Fibroblast of skin of right biceps (primary cell): ENCODE measurements around the gene SARNP.
"Not testable (repeated sequence)": the region's sequence is repeated elsewhere in the genome, so short reads cannot be mapped to it uniquely, and the experiment has no call there.

ENCODE experiments used
- DNase-seq: peaks from one replicate; pipeline ENCODE4 v3.0.0-alpha.2; 2013

Gene SARNP

DNA sequence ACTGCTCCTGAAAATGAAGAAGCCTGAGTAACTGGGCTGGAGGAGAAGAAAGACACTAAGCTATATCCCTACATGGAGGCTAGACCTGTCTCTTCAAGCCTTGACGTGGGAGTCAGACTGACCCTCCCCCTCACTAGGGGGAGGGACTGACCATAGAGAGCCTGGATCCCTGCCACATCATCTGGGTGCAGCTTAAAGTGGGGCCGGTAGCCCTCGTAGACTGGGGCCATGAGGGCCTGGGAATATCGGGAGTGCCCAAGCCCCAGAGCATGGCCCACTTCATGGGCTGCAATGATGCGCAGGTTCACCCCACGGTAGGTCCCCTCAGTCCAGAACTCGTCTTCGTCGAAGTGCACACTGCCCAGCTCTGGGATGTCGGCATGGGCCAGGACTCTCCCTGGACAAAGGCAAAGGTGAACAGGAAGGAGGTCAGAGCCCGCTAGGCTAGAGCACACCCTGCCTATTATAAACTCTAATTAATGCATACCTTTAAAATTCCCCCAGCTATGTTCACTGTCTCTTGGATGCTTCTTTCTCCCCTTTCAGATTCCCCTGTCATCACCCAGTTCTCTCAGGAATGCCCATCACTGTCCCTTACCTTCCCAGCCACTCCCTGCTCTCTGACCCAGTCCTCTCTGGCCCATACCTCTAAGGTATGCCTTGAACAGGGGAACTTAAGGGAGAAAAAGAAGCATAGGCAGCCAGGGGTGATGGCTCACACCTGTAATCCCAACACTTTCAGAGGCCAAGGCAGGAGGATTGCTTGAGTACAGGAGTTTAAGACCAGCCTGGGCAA is 22.0 kb upstream of the SARNP start:
- DNase-seq = no peak

- no peak for DNase-seq
Observed at GRCh38 chr12:55838361-55838760, 20.8 kb upstream of the SARNP start.

- DNase-seq = not testable (repeated sequence)
Observed at GRCh38 chr12:55834400-55834799, 16.9 kb upstream of the SARNP start.

DNA sequence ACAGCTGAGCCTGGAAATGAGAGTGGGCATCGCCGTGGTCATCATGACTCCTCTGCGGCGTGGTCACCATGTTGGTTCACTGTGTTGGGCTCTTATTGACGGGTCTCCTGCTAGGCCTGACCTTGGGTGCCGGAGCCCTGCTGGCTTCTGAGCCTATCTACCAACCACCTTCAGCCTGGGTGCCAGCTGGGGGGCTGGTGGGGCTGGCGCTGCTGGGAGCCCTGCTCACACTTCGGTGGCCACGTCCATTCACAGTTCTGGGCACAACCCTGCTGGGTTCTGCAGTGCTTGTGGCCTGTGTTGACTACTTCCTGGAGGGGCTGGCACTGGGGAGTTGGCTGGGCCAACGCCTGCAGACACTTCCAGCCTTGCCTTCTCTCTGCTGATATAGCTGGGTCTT is 15.5 kb upstream of the SARNP start:
- no peak for DNase-seq

DNA sequence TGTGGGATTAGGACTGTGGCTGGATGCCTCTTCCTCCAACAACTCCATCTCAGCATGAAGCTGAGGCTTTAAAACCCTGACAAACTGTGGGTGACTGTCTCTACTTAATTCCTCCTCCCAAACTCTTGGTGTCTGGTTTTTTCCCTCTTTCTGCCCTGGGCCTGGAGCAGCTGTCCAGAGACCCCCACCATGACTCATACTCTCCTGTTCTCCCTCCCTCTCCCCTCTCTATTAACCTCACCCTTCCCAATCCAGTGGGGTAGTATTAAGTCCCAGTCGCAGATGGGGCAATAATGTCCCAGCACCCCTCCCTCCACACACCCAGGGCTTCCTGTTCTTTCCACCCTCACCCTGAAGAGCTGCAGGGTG is 13.9 kb upstream of the SARNP start:
- DNase-seq = peak; percentile 14

GRCh38 chr12:55830601-55831446 is 13.3 kb upstream of the SARNP start:
- DNase-seq = peak; percentile 68

- no peak for DNase-seq
Observed at GRCh38 chr12:55829967-55830600, 12.6 kb upstream of the SARNP start.

DNA sequence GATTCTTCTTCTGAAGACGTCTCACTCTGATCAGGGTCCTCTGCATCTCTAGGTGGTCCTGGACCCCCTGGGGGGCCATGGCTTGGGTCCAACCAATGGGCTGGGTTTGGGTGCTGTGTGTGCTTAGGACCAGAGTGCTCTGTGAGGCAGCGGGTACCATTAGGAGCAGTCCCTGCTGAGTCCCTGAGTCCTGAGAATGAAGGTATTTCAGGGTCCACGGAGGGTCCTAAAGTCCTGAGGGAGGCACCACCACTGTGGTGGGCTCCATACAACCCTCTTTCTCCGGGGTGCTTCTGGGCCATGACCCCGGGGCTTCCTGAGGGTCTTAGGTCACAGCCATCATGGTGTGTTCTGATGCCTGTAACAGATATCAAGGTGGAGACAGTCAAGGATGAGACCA is 10.8 kb upstream of the SARNP start:
- DNase-seq = no peak

DNA sequence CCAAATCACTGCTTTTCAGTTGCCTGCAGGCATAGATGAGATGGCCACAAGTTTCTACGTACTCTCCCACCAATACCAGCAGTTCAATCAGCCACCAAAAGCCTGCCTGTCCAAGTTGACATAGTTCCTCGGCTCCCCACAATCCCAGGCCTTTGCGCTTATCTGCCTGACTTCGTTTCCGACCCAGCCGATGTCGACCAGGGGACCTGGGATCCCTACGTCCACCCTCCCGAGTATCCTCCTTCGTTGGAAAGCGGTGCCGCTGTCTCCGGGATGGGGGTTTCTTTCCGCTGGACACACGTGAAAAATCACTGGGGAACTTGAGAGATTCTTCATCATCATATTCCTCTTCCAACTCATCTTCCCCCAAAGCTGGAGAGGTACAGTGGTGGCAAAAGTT is 10.3 kb upstream of the SARNP start:
- DNase-seq = no peak

DNA sequence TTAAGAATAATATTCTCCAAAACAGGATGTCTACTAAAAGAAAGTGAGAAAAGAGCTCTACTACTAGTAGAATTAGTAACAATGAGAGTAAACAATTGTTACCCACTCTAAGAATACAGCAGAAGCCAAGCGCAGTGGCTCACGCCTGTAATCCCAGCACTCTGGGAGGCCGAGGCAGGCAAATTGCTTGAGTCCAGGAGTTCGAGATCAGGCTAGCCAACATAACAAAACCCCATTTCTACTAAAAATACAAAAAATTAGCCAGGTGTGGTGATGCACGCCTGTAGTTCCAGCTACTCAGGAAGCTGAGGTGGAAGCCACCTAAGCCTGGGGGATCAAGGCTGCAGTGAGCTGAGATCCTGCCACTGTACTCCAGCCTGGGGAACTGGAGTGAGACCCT is 7.2 kb upstream of the SARNP start:
- no peak for DNase-seq

GRCh38 chr12:55823419-55823818 is 5.9 kb upstream of the SARNP start:
- no peak for DNase-seq

GRCh38 chr12:55822228-55822627 is 4.7 kb upstream of the SARNP start:
- peak; percentile 11 for DNase-seq

DNA sequence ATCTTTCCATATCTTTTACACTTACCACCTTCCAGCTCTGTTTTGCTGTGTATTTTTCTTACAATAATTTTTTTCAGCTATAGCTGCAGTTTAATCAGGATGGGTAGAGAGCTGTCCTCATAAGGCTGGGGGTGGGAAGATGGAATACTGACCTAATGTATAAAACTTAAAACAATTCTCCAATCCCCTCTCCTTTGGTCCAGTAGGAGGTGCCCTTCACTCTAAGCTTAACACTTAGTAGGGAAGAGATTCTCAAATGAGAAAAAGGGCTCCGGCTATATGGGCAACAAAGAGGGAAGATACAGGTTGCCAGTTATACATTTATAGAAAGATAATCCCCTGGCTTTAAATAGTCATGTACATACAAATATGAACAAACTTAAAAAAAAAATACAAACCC is 3.2 kb upstream of the SARNP start:
- peak; percentile 22 for DNase-seq

DNA sequence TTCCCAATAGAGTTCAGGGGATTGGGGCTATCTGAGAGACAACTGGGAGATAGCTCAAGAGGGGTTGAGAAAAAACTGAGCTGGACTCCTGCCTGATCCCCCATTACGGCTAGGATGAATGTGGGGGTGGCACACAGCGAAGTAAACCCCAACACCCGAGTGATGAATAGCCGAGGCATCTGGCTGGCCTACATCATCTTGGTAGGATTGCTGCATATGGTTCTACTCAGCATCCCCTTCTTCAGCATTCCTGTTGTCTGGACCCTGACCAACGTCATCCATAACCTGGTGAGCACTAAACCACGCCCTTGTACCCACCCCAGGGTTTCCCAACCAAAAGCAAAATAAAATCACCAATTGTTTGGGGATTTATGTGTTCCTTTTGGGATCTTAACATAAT is 1.4 kb upstream of the SARNP start:
- DNase-seq = peak; percentile 25

DNA sequence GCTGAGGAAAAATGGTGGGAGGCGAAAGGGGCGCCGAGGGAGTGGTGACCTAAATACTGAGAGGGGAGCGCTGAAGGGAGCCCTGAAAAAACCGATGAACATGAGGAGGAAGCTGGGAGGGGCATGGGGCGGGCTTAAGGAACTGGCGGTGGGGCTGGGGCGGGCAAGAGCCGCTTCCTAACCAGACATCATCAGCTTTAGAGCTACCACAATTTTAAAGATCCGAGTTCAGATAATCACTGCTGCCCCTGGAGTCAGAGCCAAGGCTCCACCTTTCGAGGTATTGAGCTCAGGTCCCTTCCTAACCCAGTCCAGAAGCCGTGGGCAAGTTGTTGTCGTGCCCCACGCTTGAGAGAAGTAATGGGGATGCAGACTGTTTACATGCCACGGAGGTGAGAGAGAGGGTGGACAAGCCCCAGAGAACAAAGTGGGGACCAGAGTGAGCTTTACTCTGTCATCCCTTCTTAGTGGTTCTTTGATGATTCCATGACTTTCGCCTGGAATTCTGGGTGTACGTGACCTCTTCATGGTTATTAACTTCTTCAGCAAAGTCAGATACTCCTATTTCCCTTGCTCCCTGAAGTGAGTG is 710 bp upstream of the SARNP start:
- peak; percentile 13 for DNase-seq

GRCh38 chr12:55816881-55817344 is 611 bp downstream of the SARNP start:
- DNase-seq = peak; percentile 30

DNA sequence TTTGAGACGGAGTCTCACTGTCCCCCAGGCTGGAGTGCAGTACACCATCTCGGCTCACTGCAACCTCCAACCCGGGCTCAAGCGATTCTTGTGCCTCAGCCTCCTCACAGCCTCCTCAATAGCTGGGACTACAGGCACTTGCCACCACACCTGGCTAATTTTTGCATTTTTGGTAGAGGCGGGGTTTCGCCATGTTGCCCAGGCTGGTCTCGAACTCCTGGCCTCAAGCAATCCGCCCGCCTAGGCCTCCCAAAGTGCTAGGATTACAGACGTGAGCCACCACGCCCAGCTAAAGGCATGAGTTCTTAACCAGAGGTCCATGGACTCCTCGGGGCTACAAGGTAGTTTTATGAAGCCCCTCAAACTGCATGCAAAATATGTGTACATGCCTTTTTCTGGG is 2.1 kb downstream of the SARNP start:
- DNase-seq = no peak

DNA sequence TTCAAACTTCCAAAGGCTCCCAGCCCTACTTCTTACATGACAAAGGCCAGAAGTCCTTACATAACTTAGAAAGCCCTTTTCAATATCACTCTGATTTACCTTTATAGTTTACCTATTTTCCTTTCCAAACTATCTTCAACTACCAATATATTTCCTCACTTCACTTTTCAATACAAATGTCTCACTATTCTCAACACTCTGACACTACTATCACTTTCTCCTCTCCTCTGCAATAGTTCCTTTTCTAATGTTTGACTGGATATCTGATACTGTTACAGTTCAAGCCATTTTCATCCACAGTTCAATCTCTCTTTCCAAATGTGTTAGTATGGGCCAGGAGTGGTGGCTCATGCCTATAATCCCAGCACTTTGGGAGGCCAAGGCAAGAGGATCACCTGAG is 3.3 kb downstream of the SARNP start:
- DNase-seq = no peak

- DNase-seq = no peak
Observed at GRCh38 chr12:55812088-55812487, 5.4 kb downstream of the SARNP start.

GRCh38 chr12:55809274-55809673 is 8.2 kb downstream of the SARNP start:
- no peak for DNase-seq

- DNase-seq = no peak
Observed at GRCh38 chr12:55806982-55807381, 10.5 kb downstream of the SARNP start.

GRCh38 chr12:55797550-55797949 is 20.0 kb downstream of the SARNP start:
- DNase-seq = no peak

DNA sequence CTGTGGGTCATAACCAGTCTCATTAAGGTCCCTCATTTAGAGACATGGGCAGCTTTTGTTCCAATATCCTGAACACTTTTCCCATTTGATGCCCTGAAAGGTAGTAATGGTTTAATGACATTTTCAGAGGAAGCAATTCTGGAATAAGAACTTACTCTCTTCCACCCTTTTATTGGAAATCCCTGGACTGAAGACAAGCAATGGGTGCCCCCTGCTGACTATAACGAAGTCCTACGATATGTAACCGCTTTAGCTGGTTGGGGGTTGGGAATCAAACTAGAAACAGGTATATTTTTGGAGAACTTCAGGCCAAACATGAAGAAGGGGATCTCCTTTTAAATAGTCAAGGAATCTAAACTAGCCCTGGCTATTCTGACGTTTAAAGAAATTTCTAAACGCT is 20.5 kb downstream of the SARNP start:
- DNase-seq = peak; percentile 50
